GM12892 (cell line): ENCODE measurements around the gene DCX.

Source experiments
- POLR2A ChIP-seq: IDR thresholded peaks from 2 replicates; pipeline ENCODE4 v1.6.1; 2011; ENCODE audit warnings: low read depth, low read length, control low read depth
- POLR2AphosphoS5 ChIP-seq: IDR thresholded peaks from 2 replicates; pipeline ENCODE4 v1.6.1; 2011; ENCODE audit warnings: low read depth, low read length, control low read depth

DNA sequence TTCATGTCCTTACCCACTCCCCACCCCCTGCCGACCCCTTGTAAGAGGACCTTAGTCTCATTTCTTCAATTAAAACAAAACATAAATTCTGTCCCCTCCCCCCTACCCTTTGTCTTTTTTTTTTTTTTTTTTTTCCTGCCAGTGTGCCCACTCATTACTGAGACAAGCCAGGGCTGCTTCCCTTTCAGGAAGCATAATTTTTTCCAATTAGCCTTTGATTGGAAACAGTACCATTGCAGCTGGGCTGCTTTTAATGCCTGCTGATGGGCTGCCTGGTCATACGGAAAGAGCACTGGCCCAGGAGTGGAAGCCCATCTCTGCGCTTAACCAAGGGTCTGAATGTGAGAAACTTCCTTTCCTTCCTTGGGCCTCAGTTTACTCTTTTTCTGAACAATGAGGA is 123.2 kb downstream of the DCX start:
- TF ChIP-seq POLR2AphosphoS5 (no peak), POLR2A (no peak)
